ENCODE measurements around the gene MPHOSPH6.

- TF ChIP-seq POLR2A (IDR thresholded peaks at IDR 0.05; ENCODE audit: low read depth, low read length) (no peak), POLR2AphosphoS5 (IDR thresholded peaks at IDR 0.05; ENCODE audit: low read depth, low read length) (no peak)
Measured at GRCh38 chr16:82136956-82137821, 32.8 kb downstream of the MPHOSPH6 start.
